ENCODE data around the gene TNFSF4.
"Not testable (repeated sequence)": the region's sequence is repeated elsewhere in the genome, so short reads cannot be mapped to it uniquely, and the experiment has no call there.

TNFSF4 gene

GRCh38 chr1:173164686-173165085 is 42.4 kb downstream of the TNFSF4 start:
- DNase-seq (ENCODE audit: low read depth in 2 of 2, low spot score in 1 of 2) = no peak

- DNase-seq (ENCODE audit: low read depth in 2 of 2, low spot score in 1 of 2) = no peak
Measured at GRCh38 chr1:173164178-173164577, 43.0 kb downstream of the TNFSF4 start.

GRCh38 chr1:173163222-173163621 is 43.9 kb downstream of the TNFSF4 start:
- DNase-seq (ENCODE audit: low read depth in 2 of 2, low spot score in 1 of 2) = no peak

GRCh38 chr1:173162601-173163000 is 44.5 kb downstream of the TNFSF4 start:
- DNase-seq (ENCODE audit: low read depth in 2 of 2, low spot score in 1 of 2) = no peak

GRCh38 chr1:173161510-173162221 is 45.5 kb downstream of the TNFSF4 start:
- DNase-seq (ENCODE audit: low read depth in 2 of 2, low spot score in 1 of 2) = no peak

GRCh38 chr1:173153964-173154363 is 53.2 kb downstream of the TNFSF4 start:
- DNase-seq (ENCODE audit: low read depth in 2 of 2, low spot score in 1 of 2) = not testable (repeated sequence)

- DNase-seq (ENCODE audit: low read depth in 2 of 2, low spot score in 1 of 2) = no peak
Measured at GRCh38 chr1:173153503-173153902, 53.6 kb downstream of the TNFSF4 start.

- DNase-seq (ENCODE audit: low read depth in 2 of 2, low spot score in 1 of 2) = no peak
Measured at GRCh38 chr1:173152598-173152997, 54.5 kb downstream of the TNFSF4 start.

GRCh38 chr1:173150795-173151194 is 56.3 kb downstream of the TNFSF4 start:
- no peak for DNase-seq (ENCODE audit: low read depth in 2 of 2, low spot score in 1 of 2)

GRCh38 chr1:173149887-173150286 is 57.2 kb downstream of the TNFSF4 start:
- DNase-seq (ENCODE audit: low read depth in 2 of 2, low spot score in 1 of 2) = no peak

- DNase-seq (ENCODE audit: low read depth in 2 of 2, low spot score in 1 of 2) = no peak
Measured at GRCh38 chr1:173148971-173149370, 58.2 kb downstream of the TNFSF4 start.

GRCh38 chr1:173148545-173148944 is 58.6 kb downstream of the TNFSF4 start:
- no peak for DNase-seq (ENCODE audit: low read depth in 2 of 2, low spot score in 1 of 2)

GRCh38 chr1:173140733-173141132 is 66.4 kb downstream of the TNFSF4 start:
- DNase-seq (ENCODE audit: low read depth in 2 of 2, low spot score in 1 of 2) = no peak

GRCh38 chr1:173139706-173140105 is 67.4 kb downstream of the TNFSF4 start:
- no peak for DNase-seq (ENCODE audit: low read depth in 2 of 2, low spot score in 1 of 2)

- no peak for DNase-seq (ENCODE audit: low read depth in 2 of 2, low spot score in 1 of 2)
Measured at GRCh38 chr1:173137107-173137706, 69.9 kb downstream of the TNFSF4 start.

GRCh38 chr1:173134800-173135199 is 72.3 kb downstream of the TNFSF4 start:
- DNase-seq (ENCODE audit: low read depth in 2 of 2, low spot score in 1 of 2) = no peak

GRCh38 chr1:173134029-173134428 is 73.1 kb downstream of the TNFSF4 start:
- no peak for DNase-seq (ENCODE audit: low read depth in 2 of 2, low spot score in 1 of 2)

Measured in stimulated activated CD8-positive, alpha-beta memory T cell treated with anti-CD3 and anti-CD28 coated beads, Interleukin-4, amount 100 ng/mL, for 4 hours (primary cell).